PFSK-1 (cell line): ENCODE results near the gene ADAMTSL5.

ENCODE experiments used
- FOXP2 ChIP-seq: optimal IDR thresholded peaks from 2 replicates; pipeline ENCODE3; 2011; ENCODE audit warnings: borderline replicate concordance, control low read depth, inconsistent platforms; ENCODE audit not compliant: insufficient read depth; ENCODE audit errors: extremely low read length, extremely low read depth
- POLR2AphosphoS5 ChIP-seq: IDR thresholded peaks from 2 replicates; pipeline ENCODE4 v1.6.1; 2012; ENCODE audit warnings: low read depth, mild to moderate bottlenecking, control low read depth, low read length, moderate library complexity
- REST ChIP-seq, 2 experiments: IDR thresholded peaks; 2 replicates each; pipeline versions ENCODE4 v1.6.1 to v1.8.0; 2011 to 2012; ENCODE audit warnings: low read depth in 2 of 2, low read length in 2 of 2, control low read depth in 1 of 2, inconsistent platforms in 1 of 2, mild to moderate bottlenecking in 1 of 2, moderate library complexity in 1 of 2; ENCODE audit not compliant: insufficient read depth in 1 of 2
- SIN3A ChIP-seq: IDR thresholded peaks from 2 replicates; pipeline ENCODE4 v1.6.1; 2012; ENCODE audit warnings: mild to moderate bottlenecking, low read length, moderate library complexity, borderline replicate concordance; ENCODE audit not compliant: insufficient read depth
- TAF1 ChIP-seq: IDR thresholded peaks from 2 replicates; pipeline ENCODE4 v1.6.1; 2012; ENCODE audit warnings: low read length, control low read depth, borderline replicate concordance; ENCODE audit not compliant: insufficient read depth

Gene ADAMTSL5

GRCh38 chr19:1513499-1514294 lies 878 bp upstream of the ADAMTSL5 start:
- TF ChIP-seq POLR2AphosphoS5 (no peak), REST (IDR thresholded peaks at IDR 0.05; ENCODE audit: insufficient read depth in 1 of 2, low read depth in 2 of 2, low read length in 2 of 2) (no peak), TAF1 (no peak), SIN3A (no peak), FOXP2 (no peak)

GRCh38 chr19:1511318-1512317 lies 1.2 kb downstream of the ADAMTSL5 start:
- TF ChIP-seq POLR2AphosphoS5 (no peak), SIN3A (no peak), FOXP2 (no peak), TAF1 (no peak), REST (IDR thresholded peaks at IDR 0.05; ENCODE audit: insufficient read depth in 1 of 2, low read depth in 2 of 2, low read length in 2 of 2) (no peak)

- TF ChIP-seq SIN3A (no peak), TAF1 (no peak), FOXP2 (no peak), POLR2AphosphoS5 (no peak), REST (IDR thresholded peaks at IDR 0.05; ENCODE audit: insufficient read depth in 1 of 2, low read depth in 2 of 2, low read length in 2 of 2) (no peak)
Observed at GRCh38 chr19:1510807-1511206, 2.0 kb downstream of the ADAMTSL5 start.

GRCh38 chr19:1510442-1510806 lies 2.4 kb downstream of the ADAMTSL5 start:
- TF ChIP-seq FOXP2 (no peak), POLR2AphosphoS5 (no peak), TAF1 (no peak), REST (IDR thresholded peaks at IDR 0.05; ENCODE audit: insufficient read depth in 1 of 2, low read depth in 2 of 2, low read length in 2 of 2) (no peak), SIN3A (no peak)
